Transverse colon (tissue), 4 donors: ENCODE data around the gene PASK.

ENCODE experiments used
- EP300 ChIP-seq: sonication (generic); formaldehyde crosslinking; IDR thresholded peaks from one replicate; pipeline ENCODE4 v1.6.1; 2017; ENCODE audit warnings: antibody characterized with exemption, low read depth
- POLR2AphosphoS5 ChIP-seq, 3 donors: sonication (generic); formaldehyde crosslinking; IDR thresholded peaks; one replicate each; pipeline ENCODE4 v1.6.1; 2016; ENCODE audit warnings: antibody characterized with exemption in 3 of 3
- TF ChIP-seq, protein P1 (sequence below), 5 experiments: fragments of 200-600 bp in 3 of 5; fragments of 450-650 bp in 2 of 5; sonication (generic) in 3 of 5; IDR thresholded peaks; 1 replicate in 2 of 5; 2 replicates in 3 of 5; pipeline ENCODE4 v1.5.1; 2016 to 2017; ENCODE audit warnings: antibody characterized with exemption in 5 of 5, inconsistent platforms in 3 of 5, mild to moderate bottlenecking in 2 of 5, moderate library complexity in 1 of 5

DNA sequence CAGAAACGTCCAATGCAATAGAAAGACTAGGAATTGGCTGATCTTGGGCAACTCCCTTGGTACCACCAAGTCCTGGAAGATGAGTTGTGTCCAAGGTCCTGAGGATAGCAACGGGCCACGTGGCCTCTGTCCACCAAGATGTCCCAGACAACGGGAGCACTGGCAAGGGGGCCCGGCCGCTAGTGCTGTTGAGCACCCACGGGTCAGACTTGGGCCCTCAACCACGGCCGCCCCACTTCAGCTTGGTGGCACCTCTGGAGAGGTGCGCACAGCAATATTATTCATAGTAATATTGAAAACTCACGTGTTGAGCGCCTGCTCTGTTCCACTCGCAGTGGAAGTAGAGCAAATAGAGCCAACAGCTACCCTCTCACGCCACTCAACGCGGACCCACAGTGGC lies 19.0 kb downstream of the PASK start:
- TF ChIP-seq, protein P1, sequence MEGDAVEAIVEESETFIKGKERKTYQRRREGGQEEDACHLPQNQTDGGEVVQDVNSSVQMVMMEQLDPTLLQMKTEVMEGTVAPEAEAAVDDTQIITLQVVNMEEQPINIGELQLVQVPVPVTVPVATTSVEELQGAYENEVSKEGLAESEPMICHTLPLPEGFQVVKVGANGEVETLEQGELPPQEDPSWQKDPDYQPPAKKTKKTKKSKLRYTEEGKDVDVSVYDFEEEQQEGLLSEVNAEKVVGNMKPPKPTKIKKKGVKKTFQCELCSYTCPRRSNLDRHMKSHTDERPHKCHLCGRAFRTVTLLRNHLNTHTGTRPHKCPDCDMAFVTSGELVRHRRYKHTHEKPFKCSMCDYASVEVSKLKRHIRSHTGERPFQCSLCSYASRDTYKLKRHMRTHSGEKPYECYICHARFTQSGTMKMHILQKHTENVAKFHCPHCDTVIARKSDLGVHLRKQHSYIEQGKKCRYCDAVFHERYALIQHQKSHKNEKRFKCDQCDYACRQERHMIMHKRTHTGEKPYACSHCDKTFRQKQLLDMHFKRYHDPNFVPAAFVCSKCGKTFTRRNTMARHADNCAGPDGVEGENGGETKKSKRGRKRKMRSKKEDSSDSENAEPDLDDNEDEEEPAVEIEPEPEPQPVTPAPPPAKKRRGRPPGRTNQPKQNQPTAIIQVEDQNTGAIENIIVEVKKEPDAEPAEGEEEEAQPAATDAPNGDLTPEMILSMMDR (IDR thresholded peaks at IDR 0.05): no peak
- TF ChIP-seq EP300 (no peak), POLR2AphosphoS5 (IDR thresholded peaks at IDR 0.05) (no peak)
